ENCODE data around the gene DAGLA.

DNA sequence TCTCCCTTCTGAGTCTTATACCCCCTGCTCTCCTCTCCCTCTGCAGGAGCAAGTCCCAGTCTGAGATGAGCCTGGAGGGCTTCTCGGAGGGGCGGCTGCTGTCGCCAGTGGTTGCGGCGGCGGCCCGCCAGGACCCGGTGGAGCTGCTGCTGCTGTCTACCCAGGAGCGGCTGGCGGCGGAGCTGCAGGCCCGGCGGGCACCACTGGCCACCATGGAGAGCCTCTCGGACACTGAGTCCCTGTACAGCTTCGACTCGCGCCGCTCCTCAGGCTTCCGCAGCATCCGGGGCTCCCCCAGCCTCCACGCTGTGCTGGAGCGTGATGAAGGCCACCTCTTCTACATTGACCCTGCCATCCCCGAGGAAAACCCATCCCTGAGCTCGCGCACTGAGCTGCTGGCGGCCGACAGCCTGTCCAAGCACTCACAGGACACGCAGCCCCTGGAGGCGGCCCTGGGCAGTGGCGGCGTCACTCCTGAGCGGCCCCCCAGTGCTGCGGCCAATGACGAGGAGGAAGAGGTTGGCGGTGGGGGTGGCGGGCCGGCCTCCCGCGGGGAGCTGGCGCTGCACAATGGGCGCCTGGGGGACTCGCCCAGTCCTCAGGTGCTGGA, 63.4 kb downstream of the DAGLA start:
- TF ChIP-seq EZH2 (IDR thresholded peaks at IDR 0.05; ENCODE audit: insufficient read depth, poor library complexity, severe bottlenecking), result no peak
- TF ChIP-seq EZH2phosphoT487 (IDR thresholded peaks at IDR 0.05; ENCODE audit: insufficient read depth, low read depth), result no peak

Data from GM23248 (cell line).